ENCODE measurements around the gene KIRREL3. TPM values are rescaled to one million over a fixed set of nuclear protein-coding genes. Genes with fewer than 3 reads are reported as not detected.

The KIRREL3 gene
- total and polyA plus RNA-seq, 2 donors (not counting 3 experiments of a cell fraction or from before 2014, with no cell fraction given) = not detected

GRCh38 chr11:126904520-126904919 lies 96.0 kb downstream of the KIRREL3 start:
- TF ChIP-seq JUN (IDR thresholded peaks at IDR 0.05; ENCODE audit: borderline replicate concordance, insufficient read depth, insufficient read length, low read depth) (no peak), FOS (IDR thresholded peaks at IDR 0.05; ENCODE audit: borderline replicate concordance, insufficient read depth, low read length) (no peak), EZH2 (IDR thresholded peaks at IDR 0.05; ENCODE audit: borderline replicate concordance, low read depth, low read length, severe bottlenecking) (no peak), CTCF (IDR thresholded peaks at IDR 0.05; ENCODE audit: extremely low read depth in 1 of 2, insufficient read depth in 1 of 2, low read depth in 1 of 2, low read length in 2 of 2) (no peak), GATA2 (IDR thresholded peaks at IDR 0.05; ENCODE audit: insufficient read depth, insufficient read length, low read depth, low read length) (no peak), POLR2AphosphoS5 (IDR thresholded peaks at IDR 0.05; ENCODE audit: insufficient read depth, low read depth, low read length) (no peak), POLR2A (IDR thresholded peaks at IDR 0.05; ENCODE audit: low read depth, low read length) (no peak), MYC (IDR thresholded peaks at IDR 0.05; ENCODE audit: low read depth, low read length) (no peak)
- TF ChIP-seq, protein P1, sequence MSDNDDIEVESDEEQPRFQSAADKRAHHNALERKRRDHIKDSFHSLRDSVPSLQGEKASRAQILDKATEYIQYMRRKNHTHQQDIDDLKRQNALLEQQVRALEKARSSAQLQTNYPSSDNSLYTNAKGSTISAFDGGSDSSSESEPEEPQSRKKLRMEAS (IDR thresholded peaks at IDR 0.05; ENCODE audit: insufficient read depth, insufficient read length) = no peak
- dilution Hi-C loops (cut with MboI; ENCODE audit: extremely low pct_ligation_motif_present, low sequenced_read_pairs) (no loop called here), intact Hi-C loops (cut with micrococcal nuclease) (no loop called here)
- ChIA-PET CTCF (no interaction called here), POLR2A (no interaction called here)
- H3K9me3 ChIP-seq (replicated peaks; ENCODE audit: control insufficient read depth, insufficient read depth, low read length) = peaks cover 2% of the 10 kb centered on the region
- H3K9me1 ChIP-seq (replicated peaks; ENCODE audit: control insufficient read depth, extremely low read depth, insufficient read depth, low read length) = no peaks in the 10 kb centered on the region
- no peak for FAIRE-seq
- H3K27me3 ChIP-seq (ENCODE audit: control insufficient read depth in 2 of 2, insufficient read depth in 2 of 2, low read length in 2 of 2) = no peaks in the 10 kb centered on the region
- no peaks in the 10 kb centered on the region for H3K79me2 ChIP-seq (ENCODE audit: control insufficient read depth, insufficient read depth, low read length)
- no peak overlapping the region for H3K27ac ChIP-seq (ENCODE audit: insufficient read depth, low read depth, low read length)
- no peaks in the 10 kb centered on the region for H3K4me1 ChIP-seq (ENCODE audit: control insufficient read depth, extremely low read depth, insufficient read depth, low read length)
- H3K36me3 ChIP-seq (ENCODE audit: control insufficient read depth in 2 of 2, extremely low read depth in 1 of 2, insufficient read depth in 2 of 2, low read length in 2 of 2) = no peaks in the 10 kb centered on the region
- no peak for DNase-seq (ENCODE audit: low read depth, low spot score)
- BruUV-seq (replicated peaks) = no TSS peak
- H3K4me2 ChIP-seq (ENCODE audit: insufficient read depth, low read length) = no peak overlapping the region
- no peak overlapping the region for H3K4me3 ChIP-seq (replicated peaks in 1 of 3; ENCODE audit: insufficient read depth in 1 of 3, low read depth in 1 of 3, low read length in 3 of 3)
- H3K9ac ChIP-seq (replicated peaks; ENCODE audit: extremely low read depth, insufficient read depth, low read length) = no peak overlapping the region
- H2AFZ ChIP-seq (ENCODE audit: low read depth, low read length) = no peak overlapping the region
- H4K20me1 ChIP-seq (replicated peaks; ENCODE audit: control insufficient read depth, extremely low read depth, insufficient read depth, low read length) = no peaks in the 10 kb centered on the region

Measured in endothelial cell of umbilical vein (primary cell).